Islet precursor cell (in vitro differentiated cells): ENCODE results near the gene APOA1.

ENCODE experiments used
- DNase-seq: peaks from one replicate; pipeline ENCODE4 v3.0.0-alpha.2; 2018

The APOA1 gene

GRCh38 chr11:116786966-116787365 lies 50.5 kb downstream of the APOA1 start:
- no peak for DNase-seq

GRCh38 chr11:116786326-116786725 lies 51.1 kb downstream of the APOA1 start:
- DNase-seq, result no peak
